ENCODE results near the gene RAB10.

DNA sequence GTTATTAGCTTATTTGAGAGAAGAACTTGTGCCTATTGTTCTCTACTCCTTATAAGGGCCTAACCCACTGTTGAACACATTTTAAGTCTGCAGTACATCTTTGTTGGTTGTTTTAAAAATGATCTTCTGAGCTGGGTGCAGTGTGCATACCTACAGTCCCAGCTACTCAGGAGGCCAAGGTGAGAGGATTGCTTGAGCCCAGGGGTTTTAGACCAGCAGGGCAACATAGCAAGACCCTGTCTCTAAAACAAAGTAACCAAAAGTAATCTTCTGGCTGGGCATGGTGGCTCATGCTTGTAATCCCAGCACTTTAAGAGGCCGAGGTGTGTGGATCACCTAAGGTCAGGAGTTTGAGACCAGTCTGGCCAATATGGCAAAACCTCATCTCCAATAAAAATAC, 25.8 kb upstream of the RAB10 start:
- TF ChIP-seq POLR2A (IDR thresholded peaks at IDR 0.05; ENCODE audit: low read depth, low read length) (no peak), TAF1 (IDR thresholded peaks at IDR 0.05; ENCODE audit: low read depth, low read length) (no peak)

All from GM12891 (cell line).